GM15510 (cell line): Measurements from ENCODE around the gene NOTCH3.

ENCODE experiments used
- POLR2A ChIP-seq: IDR thresholded peaks from 3 replicates; pipeline ENCODE4 v1.6.1; 2011; ENCODE audit warnings: borderline replicate concordance; ENCODE audit not compliant: insufficient read length; ENCODE audit errors: extremely low read depth

Gene NOTCH3

GRCh38 chr19:15191514-15191913 lies 9.3 kb downstream of the NOTCH3 start:
- TF ChIP-seq POLR2A: no peak

- no peak for TF ChIP-seq POLR2A
These were observed 11.9 kb downstream of the NOTCH3 start for GRCh38 chr19:15188851-15189250.

GRCh38 chr19:15187026-15188007 lies 13.5 kb downstream of the NOTCH3 start:
- no peak for TF ChIP-seq POLR2A

- no peak for TF ChIP-seq POLR2A
These were observed 15.6 kb downstream of the NOTCH3 start for GRCh38 chr19:15185188-15185587.

GRCh38 chr19:15184776-15185175 lies 16.0 kb downstream of the NOTCH3 start:
- TF ChIP-seq POLR2A: no peak

- no peak for TF ChIP-seq POLR2A
These were observed 19.4 kb downstream of the NOTCH3 start for GRCh38 chr19:15181394-15181793.

- TF ChIP-seq POLR2A: no peak
These were observed 20.1 kb downstream of the NOTCH3 start for GRCh38 chr19:15180451-15181390.

GRCh38 chr19:15178629-15179308 lies 22.0 kb downstream of the NOTCH3 start:
- no peak for TF ChIP-seq POLR2A

- no peak for TF ChIP-seq POLR2A
These were observed 23.3 kb downstream of the NOTCH3 start for GRCh38 chr19:15177269-15178116.

GRCh38 chr19:15175609-15176008 lies 25.2 kb downstream of the NOTCH3 start:
- TF ChIP-seq POLR2A: no peak

- no peak for TF ChIP-seq POLR2A
These were observed 26.9 kb downstream of the NOTCH3 start for GRCh38 chr19:15173746-15174404.

GRCh38 chr19:15170345-15170744 lies 30.4 kb downstream of the NOTCH3 start:
- no peak for TF ChIP-seq POLR2A
